HG02852 (cell line): Measurements from ENCODE around the gene NOL4L.

Experiments used
- ATAC-seq: cut with Tn5 transposase; IDR thresholded peaks from one replicate; pipeline ENCODE4 v1.9.1; 2021; ENCODE audit warnings: mild to moderate bottlenecking, moderate library complexity; ENCODE audit not compliant: unreplicated experiment

The NOL4L gene, protein sequence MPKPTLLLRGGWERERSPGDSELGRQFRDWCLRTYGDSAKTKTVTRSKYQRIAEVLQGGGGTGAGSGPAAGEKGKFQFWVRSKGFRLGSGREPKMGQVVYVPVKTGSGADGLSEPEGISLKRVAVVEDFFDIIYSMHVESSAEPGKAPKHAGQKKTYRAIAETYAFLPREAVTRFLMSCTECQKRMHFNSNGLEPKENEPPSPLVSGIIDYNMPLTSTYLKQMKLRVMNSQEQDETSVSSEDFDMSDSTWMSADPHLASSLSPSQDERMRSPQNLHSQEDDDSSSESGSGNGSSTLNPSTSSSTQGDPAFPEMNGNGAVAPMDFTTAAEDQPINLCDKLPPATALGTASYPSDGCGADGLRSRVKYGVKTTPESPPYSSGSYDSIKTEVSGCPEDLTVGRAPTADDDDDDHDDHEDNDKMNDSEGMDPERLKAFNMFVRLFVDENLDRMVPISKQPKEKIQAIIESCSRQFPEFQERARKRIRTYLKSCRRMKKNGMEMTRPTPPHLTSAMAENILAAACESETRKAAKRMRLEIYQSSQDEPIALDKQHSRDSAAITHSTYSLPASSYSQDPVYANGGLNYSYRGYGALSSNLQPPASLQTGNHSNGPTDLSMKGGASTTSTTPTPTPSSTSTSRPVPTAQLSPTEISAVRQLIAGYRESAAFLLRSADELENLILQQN

DNA sequence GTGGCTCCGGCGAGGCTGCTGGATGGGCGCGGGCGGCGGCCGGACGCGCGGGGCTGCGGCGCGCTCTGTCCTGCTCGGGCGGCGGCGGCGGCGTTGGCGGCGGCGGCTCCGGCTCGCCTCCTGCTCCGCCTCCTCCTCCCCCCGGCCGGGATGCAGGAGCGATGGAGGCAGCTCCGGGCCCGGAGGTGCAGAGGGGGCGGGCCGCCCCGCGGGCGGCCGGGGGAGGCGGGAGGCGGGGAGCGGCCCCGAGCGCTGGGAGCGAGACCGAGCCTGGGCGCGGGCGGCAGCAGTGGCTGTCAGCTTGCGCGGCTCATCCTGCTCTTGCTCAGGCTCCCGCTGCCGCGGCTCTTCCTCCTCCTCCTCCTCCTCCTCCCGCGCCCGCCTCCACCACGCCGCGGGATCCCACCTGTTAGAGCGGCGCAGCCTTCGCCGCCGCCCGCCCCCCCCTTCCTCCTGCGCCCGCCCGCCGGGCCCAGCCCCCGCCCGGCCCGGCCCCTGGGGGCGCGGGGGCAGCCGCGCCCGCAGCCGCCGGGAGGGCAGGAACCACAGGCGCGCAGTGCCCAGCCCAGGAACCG is at the start of gene NOL4L:
Gene NOL4L (minus strand): TSS at position 323 of the 575 bp plus-strand sequence. CDS start 443 bp downstream, outside the sequence.
- no peak for ATAC-seq

- no peak for ATAC-seq
Measured at GRCh38 chr20:32634041-32634805, 49.1 kb upstream of the NOL4L start.

DNA sequence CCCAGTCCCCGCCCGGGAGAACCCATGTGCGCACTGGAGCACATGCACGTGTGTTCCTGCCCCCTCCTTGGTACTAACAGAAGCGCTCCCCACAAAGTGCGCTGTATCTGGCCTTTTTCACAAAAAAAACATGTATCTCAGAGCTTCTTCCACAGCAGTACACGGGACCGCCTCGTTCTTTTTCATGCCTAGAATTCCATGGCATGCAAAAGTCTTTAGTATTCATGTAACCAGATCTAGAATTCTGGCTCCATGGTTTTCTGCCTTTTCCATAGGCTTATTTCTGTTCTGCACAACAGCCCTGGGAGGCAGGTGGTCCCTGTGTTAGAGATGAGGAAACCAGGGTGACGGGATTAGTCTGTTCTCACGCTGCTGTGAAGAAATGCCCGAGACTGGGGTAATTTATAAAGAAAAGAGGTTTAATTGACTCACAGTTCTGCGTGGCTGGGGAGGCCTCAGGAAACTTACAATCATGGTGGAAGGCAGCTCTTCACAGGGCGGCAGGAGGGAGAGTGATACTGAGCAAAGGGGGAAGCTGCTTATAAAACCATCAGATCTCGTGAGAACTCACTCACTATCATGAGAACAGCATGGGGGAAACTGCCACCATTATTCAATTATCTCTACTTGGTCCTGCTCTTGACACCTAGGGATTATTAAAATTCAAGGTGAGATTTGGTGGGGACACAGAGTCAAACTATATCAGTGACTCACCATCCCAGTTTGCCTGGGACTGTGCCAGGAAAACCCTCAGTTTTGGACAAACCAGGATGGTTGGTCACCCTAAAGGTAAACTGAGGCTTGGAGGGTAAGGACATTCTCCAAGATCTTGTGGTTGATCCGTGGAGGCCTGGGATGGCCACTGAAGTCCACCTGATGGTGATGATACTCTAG is 47.6 kb upstream of the NOL4L start:
- no peak for ATAC-seq

- no peak for ATAC-seq
Measured at GRCh38 chr20:32631933-32632460, 46.9 kb upstream of the NOL4L start.

- ATAC-seq, result no peak
Measured at GRCh38 chr20:32629813-32630212, 44.7 kb upstream of the NOL4L start.

DNA sequence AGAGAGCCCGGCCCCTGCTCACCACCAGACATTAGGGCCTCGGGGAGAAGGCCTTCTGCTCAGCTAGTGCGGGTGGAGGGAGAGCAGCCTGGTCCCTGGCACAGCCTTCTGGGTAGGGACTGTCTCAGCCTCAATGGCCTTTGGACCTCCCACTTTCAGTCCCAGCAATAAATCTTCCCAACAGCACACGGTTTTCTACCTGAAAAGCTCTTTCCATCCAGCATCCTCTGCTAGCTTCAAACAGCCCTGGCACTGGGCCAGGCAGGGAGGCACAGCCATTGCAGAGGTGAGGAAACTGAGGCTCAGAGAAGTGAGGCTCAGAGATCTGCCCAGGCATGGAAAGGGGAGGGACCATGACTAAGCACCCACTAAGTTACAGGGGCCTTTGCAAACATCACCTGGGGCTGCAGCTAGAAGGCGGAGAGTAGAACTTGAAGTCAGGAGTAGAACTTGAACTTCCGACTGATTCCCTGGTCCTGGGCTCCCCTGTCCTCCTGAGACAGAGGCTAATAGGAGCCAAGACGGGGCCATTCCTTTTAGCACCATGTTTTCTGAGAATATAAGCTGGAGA is 43.9 kb upstream of the NOL4L start:
- no peak for ATAC-seq

DNA sequence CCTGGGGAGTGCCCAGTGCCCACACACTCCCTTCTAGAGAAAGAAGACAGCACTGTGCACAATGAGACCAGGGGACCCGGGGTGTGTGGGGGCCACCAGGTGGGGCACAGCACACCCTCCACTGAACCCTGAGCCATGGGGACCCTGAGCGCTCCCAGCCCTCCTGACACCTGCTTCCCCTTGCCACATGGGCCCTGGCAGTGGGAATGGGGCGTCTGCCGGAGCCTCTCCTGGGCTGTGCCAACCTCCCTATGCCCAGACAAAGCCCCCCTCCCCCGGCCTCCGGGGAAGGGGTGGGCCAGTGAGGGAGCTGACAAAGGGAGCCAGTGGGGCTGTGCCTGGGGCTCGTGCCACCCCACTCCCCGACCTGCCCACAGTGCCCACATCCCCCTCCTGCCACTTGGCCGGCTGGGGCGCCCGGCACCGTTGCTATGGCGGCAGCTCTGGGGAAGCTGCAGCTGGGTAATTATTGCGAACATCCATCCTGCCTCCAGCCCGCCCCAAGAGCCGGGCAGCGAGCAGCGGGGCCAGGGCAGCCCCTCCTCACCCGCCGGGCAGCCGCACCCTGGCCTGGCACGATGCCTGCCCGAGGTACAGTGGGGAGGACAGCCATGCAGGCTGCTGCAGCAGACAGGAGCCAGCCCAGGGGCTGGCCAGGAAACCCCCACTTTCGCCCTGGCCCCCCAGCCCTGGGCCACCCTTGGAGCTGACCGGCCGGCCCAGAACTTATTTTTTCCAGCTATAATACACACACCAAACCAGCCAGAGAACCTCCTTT is 41.9 kb upstream of the NOL4L start:
- ATAC-seq, result no peak

- ATAC-seq, result no peak
Measured at GRCh38 chr20:32626407-32626806, 41.3 kb upstream of the NOL4L start.

GRCh38 chr20:32625996-32626395 is 40.9 kb upstream of the NOL4L start:
- no peak for ATAC-seq

- ATAC-seq, result no peak
Measured at GRCh38 chr20:32624687-32625345, 39.7 kb upstream of the NOL4L start.

DNA sequence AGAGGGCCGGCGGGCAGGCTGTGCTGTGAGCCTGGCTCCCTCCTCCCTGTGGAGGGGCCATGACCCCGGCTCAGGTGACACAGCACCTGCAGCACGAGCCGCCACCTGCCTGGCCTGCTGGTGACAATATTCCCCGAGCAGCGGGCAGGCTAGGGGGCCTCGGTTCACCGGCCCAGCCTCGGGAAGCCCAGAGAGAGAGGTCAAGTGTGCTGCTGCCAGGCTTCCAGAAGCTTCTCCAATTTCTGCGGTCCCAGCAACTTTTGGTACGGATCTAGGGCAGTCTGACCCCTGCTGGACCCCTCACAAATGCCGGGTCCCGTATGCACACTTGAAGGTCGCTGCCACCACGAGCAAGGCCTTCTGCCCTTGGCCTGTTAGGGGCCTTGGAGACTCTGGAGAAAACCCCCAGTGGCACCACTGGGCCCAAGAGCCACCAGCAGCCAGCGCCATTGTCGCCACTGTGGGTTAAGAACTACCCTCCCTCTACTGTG is 38.6 kb upstream of the NOL4L start:
- no peak for ATAC-seq

- no peak for ATAC-seq
Measured at GRCh38 chr20:32622585-32623468, 37.7 kb upstream of the NOL4L start.

- no peak for ATAC-seq
Measured at GRCh38 chr20:32621891-32622584, 36.9 kb upstream of the NOL4L start.

GRCh38 chr20:32621071-32621890 is 36.1 kb upstream of the NOL4L start:
- ATAC-seq, result no peak

GRCh38 chr20:32619586-32619985 is 34.5 kb upstream of the NOL4L start:
- no peak for ATAC-seq

DNA sequence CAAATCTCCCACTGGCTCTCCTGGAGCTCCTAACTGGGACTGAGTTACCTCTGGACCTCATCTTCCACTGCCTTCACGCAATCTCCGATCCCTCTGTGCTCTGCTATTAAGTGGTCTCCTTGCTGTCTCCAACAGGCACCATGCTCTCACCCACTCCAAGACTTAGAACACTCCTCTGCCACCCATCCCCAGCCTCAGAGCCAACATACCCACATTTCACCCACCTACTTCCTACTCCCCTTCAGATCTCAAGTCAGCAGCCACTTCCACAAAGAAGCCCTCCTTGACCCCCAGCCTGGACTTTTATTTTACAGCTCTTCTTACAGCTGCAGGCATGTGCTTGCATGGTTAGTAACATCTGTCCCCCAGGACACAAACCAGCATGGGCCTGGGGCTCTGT is 29.6 kb upstream of the NOL4L start:
- no peak for ATAC-seq
